NOMO-1 (cell line): ENCODE measurements around the gene PIGM.
"Not testable (repeated sequence)": the region's sequence is repeated elsewhere in the genome, so short reads cannot be mapped to it uniquely, and the experiment has no call there.

ENCODE experiments used
- DNase-seq, 2 experiments: peaks; one replicate each; lab custom pipeline; 2025; ENCODE audit not compliant: unreplicated experiment in 2 of 2; lab: John Stamatoyannopoulos, UW

PIGM gene

GRCh38 chr1:160061369-160062229 lies 29.8 kb upstream of the PIGM start:
- no peak for DNase-seq

DNA sequence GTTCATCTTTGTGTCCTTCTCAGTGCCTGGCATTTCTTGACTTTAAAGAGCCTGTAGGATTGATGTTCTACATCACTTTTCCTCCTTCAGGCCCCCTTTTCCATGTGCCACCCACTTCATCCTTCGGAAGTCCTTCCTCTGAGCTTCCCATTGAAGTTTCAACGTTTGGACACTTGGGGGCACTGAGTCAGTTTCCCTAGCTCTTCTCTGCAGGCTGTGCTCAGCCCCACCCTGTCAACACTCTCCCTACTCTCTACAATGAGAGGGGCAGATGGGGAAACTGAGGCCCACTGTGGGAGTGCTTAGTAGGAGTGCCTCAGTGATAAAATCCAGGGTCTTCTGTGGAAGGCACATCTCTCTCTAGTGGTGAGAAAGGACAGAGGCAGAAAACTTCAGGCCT lies 26.3 kb upstream of the PIGM start:
- DNase-seq = no peak

DNA sequence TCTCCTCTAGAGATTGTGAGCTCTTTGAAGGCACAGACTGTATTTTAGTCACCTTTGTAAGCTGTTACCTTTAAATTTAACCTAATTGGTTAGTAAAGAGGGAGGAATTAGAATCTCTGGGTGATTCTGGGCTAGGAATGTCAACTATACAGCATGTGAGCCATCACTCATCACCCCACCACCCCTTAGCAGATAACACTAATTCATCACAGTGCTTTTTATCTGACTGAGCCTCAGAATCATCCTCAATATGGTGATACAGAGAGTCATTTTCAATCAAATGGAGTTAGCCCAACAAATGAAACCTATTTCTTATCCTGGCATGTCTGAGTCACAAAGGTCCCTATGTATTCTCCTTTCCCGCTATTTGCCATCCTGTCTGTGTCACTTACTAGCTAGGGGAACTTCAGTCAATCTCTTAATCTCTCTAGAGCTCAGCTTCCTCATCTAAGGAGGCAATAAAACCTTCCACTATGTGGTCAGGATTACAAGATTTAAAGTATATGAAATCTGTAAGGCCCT lies 24.9 kb upstream of the PIGM start:
- peak in 1 of 2 experiments; percentile 16 for DNase-seq

GRCh38 chr1:160053548-160054365 lies 22.0 kb upstream of the PIGM start:
- DNase-seq = no peak

- no peak for DNase-seq
Measured at GRCh38 chr1:160052936-160053335, 21.1 kb upstream of the PIGM start.

GRCh38 chr1:160050619-160051018 lies 18.8 kb upstream of the PIGM start:
- DNase-seq = no peak

DNA sequence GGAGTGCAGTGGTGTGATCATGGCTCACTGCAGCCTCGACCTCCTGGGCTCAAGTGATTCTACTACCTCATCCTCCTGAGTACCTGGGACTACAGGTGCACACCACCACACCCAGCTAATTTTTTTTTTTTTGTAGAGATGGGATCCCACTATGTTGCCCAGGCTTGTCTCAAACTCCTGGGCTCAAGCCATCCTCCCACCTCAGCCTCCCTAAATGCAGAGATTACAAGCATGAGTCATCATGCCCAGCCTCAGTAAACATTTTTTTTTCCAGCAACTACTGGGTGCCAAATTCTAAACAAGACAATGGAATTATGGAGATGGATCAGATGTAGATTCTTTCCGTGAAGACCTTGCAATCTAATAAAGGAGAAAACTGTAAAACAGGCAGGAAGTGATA lies 18.4 kb upstream of the PIGM start:
- not testable (repeated sequence) for DNase-seq

GRCh38 chr1:160049101-160049500 lies 17.3 kb upstream of the PIGM start:
- no peak for DNase-seq

DNA sequence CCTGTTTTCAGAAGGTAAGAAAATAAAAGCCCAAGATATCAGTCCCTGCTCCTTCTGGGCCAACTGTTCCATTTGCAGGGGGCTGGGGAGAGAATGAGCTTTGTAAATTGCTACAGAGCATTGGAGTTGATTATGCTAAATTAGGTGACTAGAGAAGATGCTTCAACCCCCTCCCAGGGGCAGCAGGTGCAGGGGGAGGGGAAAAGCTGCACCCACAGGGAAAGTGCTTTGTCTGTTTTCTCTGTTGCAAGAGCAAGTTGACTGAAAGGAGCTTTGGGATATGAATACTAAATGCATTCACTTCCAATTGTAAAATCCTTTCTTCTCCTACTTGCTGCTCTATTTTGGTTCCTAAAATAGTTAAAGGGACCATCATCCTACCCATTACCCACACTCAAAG lies 16.5 kb upstream of the PIGM start:
- no peak for DNase-seq

- DNase-seq = peak in 1 of 2 experiments; percentile 58
Measured at GRCh38 chr1:160047111-160047991, 15.6 kb upstream of the PIGM start.

- peak; percentile 34 to 43 for DNase-seq
Measured at GRCh38 chr1:160046494-160047110, 14.8 kb upstream of the PIGM start.

DNA sequence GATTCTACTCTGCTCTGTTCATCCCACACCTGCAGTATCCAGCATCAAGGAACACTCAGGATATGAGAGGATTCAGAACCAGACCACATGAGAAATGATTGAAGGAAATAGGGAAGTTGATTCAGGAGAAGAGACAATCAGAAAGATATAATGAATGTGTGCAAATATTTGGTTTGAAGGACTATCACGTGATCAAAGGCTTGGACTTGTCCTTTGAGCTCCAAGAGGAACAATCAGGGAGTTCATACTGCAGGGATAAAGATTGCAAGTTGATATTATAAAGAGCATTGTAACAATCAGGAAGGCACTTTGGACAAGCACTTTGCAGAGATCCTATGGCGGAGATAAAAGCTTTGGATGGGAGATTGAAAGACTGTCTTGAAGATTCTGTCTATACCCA lies 13.9 kb upstream of the PIGM start:
- DNase-seq = no peak

DNA sequence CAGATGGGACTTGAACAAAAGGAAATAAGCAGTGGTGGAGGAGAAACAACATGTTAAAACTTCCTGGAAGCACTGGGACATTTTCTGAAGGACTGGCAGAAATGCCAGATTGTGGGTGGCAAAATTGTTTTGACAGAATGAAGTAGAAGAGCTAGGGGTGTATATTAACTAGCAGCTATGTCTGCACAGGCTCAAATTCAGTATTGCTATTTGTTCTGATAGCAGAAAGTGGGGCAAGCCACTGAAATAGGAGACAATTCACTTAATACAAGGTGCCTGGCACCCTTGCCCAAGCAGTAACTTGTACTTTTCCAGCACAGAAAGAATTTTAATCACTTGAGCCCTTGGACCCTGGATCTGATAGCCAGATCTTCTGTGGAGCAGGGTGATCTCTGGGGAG lies 11.8 kb upstream of the PIGM start:
- no peak for DNase-seq

DNA sequence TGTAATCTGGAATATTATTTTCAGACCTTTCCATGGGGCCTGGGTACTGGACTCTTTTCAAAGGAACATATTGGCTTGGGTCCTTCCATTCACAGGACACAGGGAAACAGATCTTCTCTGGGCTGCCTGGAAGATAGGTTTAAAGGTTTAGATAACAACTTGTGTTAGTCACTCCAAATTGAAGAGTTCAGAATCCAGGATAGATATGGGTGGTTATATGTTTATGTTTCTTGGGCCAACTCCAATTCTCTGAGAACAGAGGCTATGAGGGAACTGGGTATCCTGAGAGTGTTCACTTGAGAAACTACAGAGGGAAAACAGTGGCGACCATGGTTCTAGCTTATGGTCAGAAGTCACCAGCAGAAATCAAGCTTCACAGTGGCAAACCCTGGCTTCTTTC lies 8.7 kb upstream of the PIGM start:
- DNase-seq = no peak

DNA sequence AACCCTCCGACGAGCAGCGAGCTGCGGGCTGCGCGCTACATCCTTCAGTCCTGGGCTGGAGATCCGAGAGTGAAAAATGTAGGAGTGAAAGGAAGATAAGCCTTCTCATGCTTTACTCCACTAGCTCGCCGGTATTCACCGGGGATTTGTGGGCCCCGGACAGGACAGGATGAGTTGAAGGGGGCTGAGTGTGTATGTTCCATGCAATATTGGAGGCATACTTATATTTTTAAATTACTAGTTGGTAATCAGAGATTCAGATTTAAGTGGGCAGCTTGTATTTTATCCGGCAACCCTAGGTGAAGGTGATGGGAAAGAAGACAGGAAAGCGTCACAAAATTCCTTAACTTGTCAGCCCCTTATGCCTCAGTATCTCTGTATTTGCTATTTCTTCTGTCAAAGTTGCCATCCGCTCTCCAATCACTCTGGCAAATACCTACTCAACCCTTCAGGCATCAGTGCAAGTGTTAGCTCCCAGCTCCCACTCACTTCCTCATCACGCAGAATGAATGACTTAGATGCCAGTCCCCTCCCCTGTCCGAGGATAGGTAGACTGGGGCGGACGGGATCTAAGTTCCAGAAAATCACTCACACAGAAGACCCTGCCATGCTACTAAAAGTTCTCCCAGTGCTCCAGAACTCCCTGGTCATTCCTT lies 503 bp upstream of the PIGM start:
- peak in 1 of 2 experiments; percentile 13 for DNase-seq

- DNase-seq = peak in 1 of 2 experiments; percentile 12
Measured at GRCh38 chr1:160030657-160031364, 979 bp downstream of the PIGM start.

DNA sequence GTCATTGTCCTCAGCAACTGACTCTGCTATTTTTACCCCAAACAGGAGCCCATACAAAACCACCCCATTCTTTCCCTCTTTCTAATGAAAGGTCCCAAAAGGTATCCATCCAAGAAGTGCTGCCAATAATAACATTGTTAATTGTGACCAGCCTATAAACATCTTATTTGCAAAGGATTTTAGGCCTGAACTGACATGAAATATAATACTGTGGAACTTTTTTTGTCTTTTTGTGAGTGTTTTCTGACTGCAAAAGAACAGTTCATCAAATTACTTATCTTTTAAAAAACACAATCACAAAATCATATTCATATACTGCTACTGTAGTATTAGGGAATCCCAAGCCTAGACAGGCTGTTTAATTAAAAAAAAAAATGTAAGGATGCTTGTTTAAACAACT lies 3.4 kb downstream of the PIGM start:
- no peak for DNase-seq

GRCh38 chr1:160025314-160025713 lies 6.5 kb downstream of the PIGM start:
- no peak for DNase-seq
